Measurements from ENCODE around the gene HMCES. TPM values are rescaled to one million over a fixed set of nuclear protein-coding genes. Genes with fewer than 3 reads are reported as not detected.
"Not testable (repeated sequence)": the region's sequence is repeated elsewhere in the genome, so short reads cannot be mapped to it uniquely, and the experiment has no call there.

Gene HMCES
- total RNA-seq, 1 donor from 2014 or later: 61.2 TPM

- TF ChIP-seq CTCF (conservative IDR thresholded peaks at IDR 0.05): no peak
- H3K4me1 Mint-ChIP-seq: peaks cover 15% of the 10 kb centered on the region
- H3K36me3 Mint-ChIP-seq (ENCODE audit: low read depth): no peaks in the 10 kb centered on the region
- no peak overlapping the region for H3K4me3 Mint-ChIP-seq
- no peak for DNase-seq (ENCODE audit: low read depth, low spot score)
- peaks cover 7% of the 10 kb centered on the region for H3K27me3 Mint-ChIP-seq (ENCODE audit: low read depth)
- H3K27ac Mint-ChIP-seq (ENCODE audit: unreplicated experiment): no peak overlapping the region
- H3K9me3 Mint-ChIP-seq: no peaks in the 10 kb centered on the region
These were observed 68.8 kb downstream of the HMCES start for GRCh38 chr3:129347458-129347845.

GRCh38 chr3:129348734-129349133 lies 70.1 kb downstream of the HMCES start:
- Mint-ChIP-seq H3K9me3 (no peaks in the 10 kb centered on the region), H3K27ac (ENCODE audit: unreplicated experiment) (no peak overlapping the region), H3K4me1 (peaks cover 8% of the 10 kb centered on the region), H3K27me3 (ENCODE audit: low read depth) (peaks cover 2% of the 10 kb centered on the region), H3K4me3 (no peak overlapping the region), H3K36me3 (ENCODE audit: low read depth) (no peaks in the 10 kb centered on the region)
- no peak for TF ChIP-seq CTCF (conservative IDR thresholded peaks at IDR 0.05)
- DNase-seq (ENCODE audit: low read depth, low spot score): no peak

GRCh38 chr3:129349169-129349568 lies 70.5 kb downstream of the HMCES start:
- H3K9me3 Mint-ChIP-seq; H3K27me3 Mint-ChIP-seq (ENCODE audit: low read depth); H3K27ac Mint-ChIP-seq (ENCODE audit: unreplicated experiment); H3K4me3 Mint-ChIP-seq; DNase-seq (ENCODE audit: low read depth, low spot score); H3K36me3 Mint-ChIP-seq (ENCODE audit: low read depth); H3K4me1 Mint-ChIP-seq: not testable (repeated sequence)

GRCh38 chr3:129349791-129350190 lies 71.1 kb downstream of the HMCES start:
- H3K4me3 Mint-ChIP-seq: no peak overlapping the region
- H3K27me3 Mint-ChIP-seq (ENCODE audit: low read depth): peaks cover 2% of the 10 kb centered on the region
- no peak for DNase-seq (ENCODE audit: low read depth, low spot score)
- no peaks in the 10 kb centered on the region for H3K36me3 Mint-ChIP-seq (ENCODE audit: low read depth)
- H3K27ac Mint-ChIP-seq (ENCODE audit: unreplicated experiment): peak overlapping the region; percentile 43
- H3K4me1 Mint-ChIP-seq: peaks cover 8% of the 10 kb centered on the region
- TF ChIP-seq CTCF (conservative IDR thresholded peaks at IDR 0.05): no peak
- no peaks in the 10 kb centered on the region for H3K9me3 Mint-ChIP-seq

- TF ChIP-seq CTCF (conservative IDR thresholded peaks at IDR 0.05): peak; percentile 33
- H3K4me1 Mint-ChIP-seq: peaks cover 2% of the 10 kb centered on the region
- no peak overlapping the region for H3K4me3 Mint-ChIP-seq
- H3K27ac Mint-ChIP-seq (ENCODE audit: unreplicated experiment): no peak overlapping the region
- H3K27me3 Mint-ChIP-seq (ENCODE audit: low read depth): no peaks in the 10 kb centered on the region
- H3K36me3 Mint-ChIP-seq (ENCODE audit: low read depth): no peaks in the 10 kb centered on the region
- no peaks in the 10 kb centered on the region for H3K9me3 Mint-ChIP-seq
- no peak for DNase-seq (ENCODE audit: low read depth, low spot score)
These were observed 73.4 kb downstream of the HMCES start for GRCh38 chr3:129352045-129352444.

- no peaks in the 10 kb centered on the region for H3K9me3 Mint-ChIP-seq
- no peak for TF ChIP-seq CTCF (conservative IDR thresholded peaks at IDR 0.05)
- H3K27me3 Mint-ChIP-seq (ENCODE audit: low read depth): no peaks in the 10 kb centered on the region
- H3K4me1 Mint-ChIP-seq: no peaks in the 10 kb centered on the region
- H3K27ac Mint-ChIP-seq (ENCODE audit: unreplicated experiment): peak overlapping the region; percentile 86
- H3K4me3 Mint-ChIP-seq: no peak overlapping the region
- H3K36me3 Mint-ChIP-seq (ENCODE audit: low read depth): no peaks in the 10 kb centered on the region
- no peak for DNase-seq (ENCODE audit: low read depth, low spot score)
These were observed 74.2 kb downstream of the HMCES start for GRCh38 chr3:129352650-129353588.
